Activated T-helper 17 cell treated with anti-CD3 and anti-CD28 coated beads, Interleukin-2, amount 50 U/mL, for 72 hours (primary cell): ENCODE measurements around the gene CRLF1. TPM values are rescaled to one million over a fixed set of nuclear protein-coding genes. Genes with fewer than 3 reads are reported as not detected.
"Not testable (repeated sequence)": the region's sequence is repeated elsewhere in the genome, so short reads cannot be mapped to it uniquely, and the experiment has no call there.

Source experiments
- ATAC-seq: fragments of 150-1000 bp; cut with Tn5 transposase; replicated peaks from 2 replicates; pipeline ENCODE4 v1.10.0; 2021; ENCODE audit warnings: mild to moderate bottlenecking, moderate library complexity
- H3K27ac Mint-ChIP-seq: one replicate; pipeline ENCODE4 v1.8.0; 2022; ENCODE audit warnings: mixed read lengths
- H3K27me3 Mint-ChIP-seq: one replicate; pipeline ENCODE4 v1.8.0; 2022; ENCODE audit warnings: mixed read lengths
- H3K36me3 Mint-ChIP-seq: one replicate; pipeline ENCODE4 v1.8.0; 2022; ENCODE audit warnings: low read depth, mild to moderate bottlenecking, mixed read lengths
- H3K4me1 Mint-ChIP-seq: one replicate; pipeline ENCODE4 v1.8.0; 2022; ENCODE audit warnings: mixed read lengths
- H3K4me3 Mint-ChIP-seq: one replicate; pipeline ENCODE4 v1.8.0; 2022; ENCODE audit warnings: mild to moderate bottlenecking, mixed read lengths
- H3K9me3 Mint-ChIP-seq: one replicate; pipeline ENCODE4 v1.8.0; 2022; ENCODE audit warnings: mixed read lengths
- total RNA-seq, 2 donors: library from RNA; stranded (reverse); gene quantifications; one replicate each; pipeline ENCODE4 v1.2.3, GENCODE V29; 2022

CRLF1 gene
- total RNA-seq, 2 donors from 2014 or later = not detected

GRCh38 chr19:18607226-18608101 lies 865 bp upstream of the CRLF1 start:
- no peak overlapping the region for H3K27ac Mint-ChIP-seq
- H3K36me3 Mint-ChIP-seq = no peaks in the 10 kb centered on the region
- peak overlapping the region; percentile 5 for H3K4me3 Mint-ChIP-seq
- peaks cover 47% of the 10 kb centered on the region for H3K27me3 Mint-ChIP-seq
- no peaks in the 10 kb centered on the region for H3K9me3 Mint-ChIP-seq
- ATAC-seq = no peak
- peaks cover 15% of the 10 kb centered on the region for H3K4me1 Mint-ChIP-seq

- H3K36me3 Mint-ChIP-seq = no peaks in the 10 kb centered on the region
- peaks cover 40% of the 10 kb centered on the region for H3K27me3 Mint-ChIP-seq
- H3K9me3 Mint-ChIP-seq = no peaks in the 10 kb centered on the region
- H3K4me1 Mint-ChIP-seq = peaks cover 10% of the 10 kb centered on the region
- no peak overlapping the region for H3K4me3 Mint-ChIP-seq
- ATAC-seq = no peak
- no peak overlapping the region for H3K27ac Mint-ChIP-seq
Measured at GRCh38 chr19:18605546-18606280, 886 bp downstream of the CRLF1 start.

GRCh38 chr19:18605196-18605545 lies 1.4 kb downstream of the CRLF1 start:
- Mint-ChIP-seq H3K27ac (no peak overlapping the region), H3K9me3 (no peaks in the 10 kb centered on the region), H3K4me1 (peaks cover 10% of the 10 kb centered on the region), H3K36me3 (no peaks in the 10 kb centered on the region), H3K27me3 (peaks cover 40% of the 10 kb centered on the region), H3K4me3 (no peak overlapping the region)
- no peak for ATAC-seq

- Mint-ChIP-seq H3K27me3 (peaks cover 39% of the 10 kb centered on the region), H3K4me3 (no peak overlapping the region), H3K9me3 (no peaks in the 10 kb centered on the region), H3K27ac (no peak overlapping the region), H3K4me1 (peaks cover 10% of the 10 kb centered on the region), H3K36me3 (no peaks in the 10 kb centered on the region)
- no peak for ATAC-seq
Measured at GRCh38 chr19:18604820-18605159, 1.8 kb downstream of the CRLF1 start.

GRCh38 chr19:18603958-18604819 lies 2.4 kb downstream of the CRLF1 start:
- H3K9me3 Mint-ChIP-seq = no peaks in the 10 kb centered on the region
- no peak overlapping the region for H3K27ac Mint-ChIP-seq
- no peak overlapping the region for H3K4me3 Mint-ChIP-seq
- peaks cover 10% of the 10 kb centered on the region for H3K4me1 Mint-ChIP-seq
- no peaks in the 10 kb centered on the region for H3K36me3 Mint-ChIP-seq
- ATAC-seq = no peak
- H3K27me3 Mint-ChIP-seq = peaks cover 33% of the 10 kb centered on the region

- H3K27me3 Mint-ChIP-seq = peaks cover 26% of the 10 kb centered on the region
- H3K36me3 Mint-ChIP-seq = no peaks in the 10 kb centered on the region
- no peak overlapping the region for H3K27ac Mint-ChIP-seq
- H3K9me3 Mint-ChIP-seq = no peaks in the 10 kb centered on the region
- peaks cover 10% of the 10 kb centered on the region for H3K4me1 Mint-ChIP-seq
- ATAC-seq = peak; percentile 42
- H3K4me3 Mint-ChIP-seq = no peak overlapping the region
Measured at GRCh38 chr19:18603255-18603957, 3.2 kb downstream of the CRLF1 start.

GRCh38 chr19:18601875-18602274 lies 4.7 kb downstream of the CRLF1 start:
- no peak for ATAC-seq
- Mint-ChIP-seq H3K36me3 (no peaks in the 10 kb centered on the region), H3K27me3 (peaks cover 20% of the 10 kb centered on the region)

GRCh38 chr19:18600692-18601397 lies 5.8 kb downstream of the CRLF1 start:
- H3K9me3 Mint-ChIP-seq, H3K36me3 Mint-ChIP-seq, H3K27ac Mint-ChIP-seq, H3K4me1 Mint-ChIP-seq, H3K4me3 Mint-ChIP-seq, ATAC-seq: not testable (repeated sequence)
- H3K27me3 Mint-ChIP-seq = peaks cover 20% of the 10 kb centered on the region

More at GRCh38 chr19:18601875-18602274, 4.7 kb downstream of the CRLF1 start:
- Mint-ChIP-seq H3K27ac (no peak overlapping the region), H3K4me1 (peaks cover 10% of the 10 kb centered on the region), H3K4me3 (no peak overlapping the region), H3K9me3 (no peaks in the 10 kb centered on the region)

- Mint-ChIP-seq H3K27ac (no peak overlapping the region), H3K9me3 (no peaks in the 10 kb centered on the region), H3K36me3 (no peaks in the 10 kb centered on the region), H3K27me3 (peaks cover 11% of the 10 kb centered on the region), H3K4me3 (no peak overlapping the region), H3K4me1 (peaks cover 10% of the 10 kb centered on the region)
- no peak for ATAC-seq
Measured at GRCh38 chr19:18599485-18599884, 7.1 kb downstream of the CRLF1 start.

- peaks cover 7% of the 10 kb centered on the region for H3K27me3 Mint-ChIP-seq
- H3K27ac Mint-ChIP-seq = no peak overlapping the region
- no peak for ATAC-seq
- H3K36me3 Mint-ChIP-seq = no peaks in the 10 kb centered on the region
- H3K4me1 Mint-ChIP-seq = peaks cover 7% of the 10 kb centered on the region
- H3K9me3 Mint-ChIP-seq = no peaks in the 10 kb centered on the region
- H3K4me3 Mint-ChIP-seq = no peak overlapping the region
Measured at GRCh38 chr19:18597809-18598660, 8.6 kb downstream of the CRLF1 start.

GRCh38 chr19:18596752-18597157 lies 9.8 kb downstream of the CRLF1 start:
- no peak overlapping the region for H3K27ac Mint-ChIP-seq
- ATAC-seq = no peak
- peaks cover 3% of the 10 kb centered on the region for H3K27me3 Mint-ChIP-seq
- H3K4me1 Mint-ChIP-seq = peaks cover 4% of the 10 kb centered on the region
- H3K4me3 Mint-ChIP-seq = no peak overlapping the region
- H3K9me3 Mint-ChIP-seq = no peaks in the 10 kb centered on the region
- H3K36me3 Mint-ChIP-seq = peaks cover 1% of the 10 kb centered on the region

- no peaks in the 10 kb centered on the region for H3K27me3 Mint-ChIP-seq
- H3K4me3 Mint-ChIP-seq = no peak overlapping the region
- peaks cover 14% of the 10 kb centered on the region for H3K36me3 Mint-ChIP-seq
- no peak overlapping the region for H3K27ac Mint-ChIP-seq
- peaks cover 4% of the 10 kb centered on the region for H3K4me1 Mint-ChIP-seq
- no peak for ATAC-seq
- H3K9me3 Mint-ChIP-seq = no peaks in the 10 kb centered on the region
Measured at GRCh38 chr19:18595475-18595874, 11.1 kb downstream of the CRLF1 start.
